Activated T-helper 1 cell treated with Interleukin-2 at 50 U/mL for 16 hours (primary cell): ENCODE data around the gene TFDP3.

Experiments
- DNase-seq: peaks from one replicate; pipeline ENCODE4 v3.0.0-alpha.2; 2020; ENCODE audit warnings: low read depth

Gene TFDP3

GRCh38 chrX:133185938-133186337 is 32.2 kb downstream of the TFDP3 start:
- no peak for DNase-seq

- no peak for DNase-seq
Measured at GRCh38 chrX:133185119-133185518, 33.0 kb downstream of the TFDP3 start.

GRCh38 chrX:133183806-133184205 is 34.3 kb downstream of the TFDP3 start:
- no peak for DNase-seq

GRCh38 chrX:133179500-133179899 is 38.7 kb downstream of the TFDP3 start:
- DNase-seq = no peak

GRCh38 chrX:133177202-133177601 is 41.0 kb downstream of the TFDP3 start:
- no peak for DNase-seq

- DNase-seq = no peak
Measured at GRCh38 chrX:133175605-133176004, 42.5 kb downstream of the TFDP3 start.

- no peak for DNase-seq
Measured at GRCh38 chrX:133175162-133175561, 43.0 kb downstream of the TFDP3 start.

- no peak for DNase-seq
Measured at GRCh38 chrX:133171962-133172708, 46.0 kb downstream of the TFDP3 start.
